ENCODE measurements around the gene BICC1.

GRCh38 chr10:58641708-58642107 is 129.0 kb downstream of the BICC1 start:
- TF ChIP-seq CTCF (IDR thresholded peaks at IDR 0.05; ENCODE audit: insufficient read depth, low read length) (no peak), POLR2AphosphoS5 (IDR thresholded peaks at IDR 0.05; ENCODE audit: low read depth) (no peak), GABPA (IDR thresholded peaks at IDR 0.05; ENCODE audit: low read depth) (no peak)
- TF ChIP-seq, protein P1, sequence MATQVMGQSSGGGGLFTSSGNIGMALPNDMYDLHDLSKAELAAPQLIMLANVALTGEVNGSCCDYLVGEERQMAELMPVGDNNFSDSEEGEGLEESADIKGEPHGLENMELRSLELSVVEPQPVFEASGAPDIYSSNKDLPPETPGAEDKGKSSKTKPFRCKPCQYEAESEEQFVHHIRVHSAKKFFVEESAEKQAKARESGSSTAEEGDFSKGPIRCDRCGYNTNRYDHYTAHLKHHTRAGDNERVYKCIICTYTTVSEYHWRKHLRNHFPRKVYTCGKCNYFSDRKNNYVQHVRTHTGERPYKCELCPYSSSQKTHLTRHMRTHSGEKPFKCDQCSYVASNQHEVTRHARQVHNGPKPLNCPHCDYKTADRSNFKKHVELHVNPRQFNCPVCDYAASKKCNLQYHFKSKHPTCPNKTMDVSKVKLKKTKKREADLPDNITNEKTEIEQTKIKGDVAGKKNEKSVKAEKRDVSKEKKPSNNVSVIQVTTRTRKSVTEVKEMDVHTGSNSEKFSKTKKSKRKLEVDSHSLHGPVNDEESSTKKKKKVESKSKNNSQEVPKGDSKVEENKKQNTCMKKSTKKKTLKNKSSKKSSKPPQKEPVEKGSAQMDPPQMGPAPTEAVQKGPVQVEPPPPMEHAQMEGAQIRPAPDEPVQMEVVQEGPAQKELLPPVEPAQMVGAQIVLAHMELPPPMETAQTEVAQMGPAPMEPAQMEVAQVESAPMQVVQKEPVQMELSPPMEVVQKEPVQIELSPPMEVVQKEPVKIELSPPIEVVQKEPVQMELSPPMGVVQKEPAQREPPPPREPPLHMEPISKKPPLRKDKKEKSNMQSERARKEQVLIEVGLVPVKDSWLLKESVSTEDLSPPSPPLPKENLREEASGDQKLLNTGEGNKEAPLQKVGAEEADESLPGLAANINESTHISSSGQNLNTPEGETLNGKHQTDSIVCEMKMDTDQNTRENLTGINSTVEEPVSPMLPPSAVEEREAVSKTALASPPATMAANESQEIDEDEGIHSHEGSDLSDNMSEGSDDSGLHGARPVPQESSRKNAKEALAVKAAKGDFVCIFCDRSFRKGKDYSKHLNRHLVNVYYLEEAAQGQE (IDR thresholded peaks at IDR 0.05; ENCODE audit: insufficient replicate concordance, low read depth), result no peak

Data from HL-60 (cell line).